GM18505 (cell line): Measurements from ENCODE around the gene CABP7.

Source experiments
- ATAC-seq: cut with Tn5 transposase; IDR thresholded peaks from one replicate; pipeline ENCODE4 v1.9.1; 2021; ENCODE audit not compliant: unreplicated experiment
- POLR2A ChIP-seq: IDR thresholded peaks from 4 replicates; pipeline ENCODE4 v1.6.1; 2011; ENCODE audit warnings: borderline replicate concordance; ENCODE audit not compliant: insufficient read depth, insufficient read length; ENCODE audit errors: extremely low read depth

The CABP7 gene

DNA sequence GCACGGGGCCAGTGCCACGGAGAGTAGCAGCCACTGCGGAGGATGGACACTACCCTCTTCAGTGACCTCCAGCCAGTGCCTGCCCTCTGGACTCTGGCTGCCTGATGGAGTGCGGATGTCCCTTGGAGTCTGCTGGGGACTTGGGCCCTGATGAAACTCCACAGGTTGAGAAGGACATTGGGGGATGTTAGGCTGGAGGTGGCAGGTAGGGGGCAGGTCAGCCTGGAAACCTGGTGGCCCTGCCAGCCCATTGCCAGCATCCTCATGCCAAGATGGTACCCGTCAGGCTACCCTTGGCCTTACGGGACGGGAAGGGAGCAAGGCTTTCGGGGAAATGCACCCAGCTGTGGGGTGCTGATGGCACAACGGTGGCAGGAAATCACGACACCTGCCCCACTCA lies 4.0 kb downstream of the CABP7 start:
- ATAC-seq = no peak
- no peak for TF ChIP-seq POLR2A

DNA sequence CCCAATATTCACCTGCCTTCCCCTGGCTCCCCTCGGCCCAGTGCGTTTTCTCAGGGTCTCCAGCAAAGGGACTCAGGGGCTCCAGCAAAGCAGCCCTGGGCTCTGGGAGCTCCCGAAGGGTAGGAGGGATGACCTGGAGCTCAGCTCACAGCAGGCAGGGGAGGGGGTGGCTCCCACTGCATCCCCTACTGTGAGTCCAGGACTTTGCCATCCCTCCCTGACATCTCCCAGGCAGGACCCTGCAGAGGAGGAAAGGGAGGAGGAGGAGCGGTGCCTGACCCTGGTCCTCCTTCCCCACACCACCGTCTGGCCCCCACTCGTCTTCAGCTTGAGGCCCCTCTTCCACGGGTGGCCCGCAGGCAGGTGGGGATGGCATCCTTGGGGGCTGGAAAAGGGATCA lies 5.0 kb downstream of the CABP7 start:
- ATAC-seq = no peak
- no peak for TF ChIP-seq POLR2A

DNA sequence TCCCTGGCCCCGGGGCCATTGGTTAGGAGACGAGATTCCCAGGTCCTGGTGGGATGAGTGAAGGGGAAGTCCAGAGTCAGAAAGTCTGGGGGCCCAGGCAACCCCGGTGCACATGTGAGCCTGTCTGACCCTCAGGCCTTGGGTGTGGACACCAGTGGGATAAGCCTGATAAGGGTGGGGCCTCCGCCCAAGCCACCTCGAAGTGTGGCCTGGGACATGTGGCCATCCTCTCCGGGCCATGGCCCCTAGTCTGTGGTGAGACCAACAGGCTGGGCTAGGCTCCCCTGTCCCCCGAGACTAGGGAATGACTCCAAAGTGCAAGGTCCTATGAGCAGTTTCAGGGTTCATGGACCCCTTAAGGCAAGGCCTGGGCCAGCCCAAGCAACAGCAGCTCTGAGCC lies 6.3 kb downstream of the CABP7 start:
- no peak for TF ChIP-seq POLR2A
- no peak for ATAC-seq

DNA sequence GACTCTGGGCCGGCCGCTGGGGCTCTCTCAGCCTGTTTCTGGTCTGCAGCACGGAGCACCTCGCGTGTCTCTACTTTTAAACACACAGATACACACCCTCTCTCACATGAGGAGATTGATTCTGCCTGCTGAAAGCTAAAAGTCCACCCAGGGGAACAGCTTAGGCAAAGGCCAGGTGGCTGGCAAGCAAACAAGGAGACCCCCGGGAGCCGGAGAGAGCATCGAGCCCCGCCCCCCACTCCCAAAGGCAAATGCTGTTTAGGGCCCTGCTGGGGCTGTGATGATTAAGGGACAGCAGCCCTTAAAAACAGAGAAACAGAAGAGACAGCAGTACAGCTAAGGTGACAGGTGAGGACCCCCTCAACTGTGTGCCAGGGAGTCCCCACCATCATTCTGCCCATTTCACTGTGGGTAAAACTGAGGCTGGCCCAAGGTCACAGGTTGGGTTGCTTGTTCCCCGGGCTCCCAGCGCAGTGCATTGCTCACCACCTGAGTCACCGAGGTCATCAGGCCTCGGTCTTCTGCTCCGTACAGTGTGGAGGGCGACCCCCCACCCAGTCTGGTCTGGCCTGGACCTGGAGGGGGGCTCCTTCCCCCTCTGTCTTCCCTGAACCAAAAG lies 6.8 kb downstream of the CABP7 start:
- ATAC-seq = no peak
- TF ChIP-seq POLR2A = no peak

DNA sequence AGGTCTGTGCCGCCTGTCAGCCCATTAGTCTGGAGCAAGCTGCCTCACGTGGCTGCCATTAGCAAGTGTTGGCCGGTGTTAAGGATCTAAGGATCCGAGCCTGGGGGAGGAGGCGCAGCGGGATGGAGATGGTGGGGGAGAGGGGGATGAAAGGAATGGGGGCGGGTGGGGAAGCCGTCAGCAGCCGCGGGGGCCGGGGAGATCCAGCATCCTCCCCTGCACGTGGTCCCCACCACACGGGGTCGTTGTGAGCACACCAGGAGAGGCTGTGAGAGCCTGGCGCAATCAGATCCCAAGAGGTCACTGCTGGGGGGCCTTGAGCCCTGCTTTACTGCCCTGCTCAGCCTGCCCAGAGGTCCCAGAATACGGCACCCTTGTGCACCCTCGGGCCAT lies 7.3 kb downstream of the CABP7 start:
- no peak for TF ChIP-seq POLR2A
- ATAC-seq = no peak

DNA sequence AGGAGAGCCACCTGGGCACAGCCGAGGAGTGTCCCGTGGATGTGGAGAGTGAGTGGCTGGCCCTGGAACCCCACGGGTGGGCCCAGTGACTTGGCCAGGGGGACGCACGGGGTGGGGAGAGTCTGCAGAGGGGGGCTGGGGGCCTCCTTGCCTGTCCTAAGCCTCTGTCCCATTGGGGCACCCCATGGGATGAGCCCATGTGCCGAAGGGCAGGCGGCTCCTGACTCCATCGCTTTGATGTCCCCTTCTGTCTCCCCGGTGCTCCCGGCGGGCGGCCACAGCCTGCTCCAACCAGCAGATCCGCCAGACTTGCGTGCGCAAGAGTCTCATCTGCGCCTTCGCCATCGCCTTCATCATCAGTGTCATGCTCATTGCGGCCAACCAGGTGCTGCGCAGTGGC lies 9.4 kb downstream of the CABP7 start:
- TF ChIP-seq POLR2A = no peak
- ATAC-seq = no peak

DNA sequence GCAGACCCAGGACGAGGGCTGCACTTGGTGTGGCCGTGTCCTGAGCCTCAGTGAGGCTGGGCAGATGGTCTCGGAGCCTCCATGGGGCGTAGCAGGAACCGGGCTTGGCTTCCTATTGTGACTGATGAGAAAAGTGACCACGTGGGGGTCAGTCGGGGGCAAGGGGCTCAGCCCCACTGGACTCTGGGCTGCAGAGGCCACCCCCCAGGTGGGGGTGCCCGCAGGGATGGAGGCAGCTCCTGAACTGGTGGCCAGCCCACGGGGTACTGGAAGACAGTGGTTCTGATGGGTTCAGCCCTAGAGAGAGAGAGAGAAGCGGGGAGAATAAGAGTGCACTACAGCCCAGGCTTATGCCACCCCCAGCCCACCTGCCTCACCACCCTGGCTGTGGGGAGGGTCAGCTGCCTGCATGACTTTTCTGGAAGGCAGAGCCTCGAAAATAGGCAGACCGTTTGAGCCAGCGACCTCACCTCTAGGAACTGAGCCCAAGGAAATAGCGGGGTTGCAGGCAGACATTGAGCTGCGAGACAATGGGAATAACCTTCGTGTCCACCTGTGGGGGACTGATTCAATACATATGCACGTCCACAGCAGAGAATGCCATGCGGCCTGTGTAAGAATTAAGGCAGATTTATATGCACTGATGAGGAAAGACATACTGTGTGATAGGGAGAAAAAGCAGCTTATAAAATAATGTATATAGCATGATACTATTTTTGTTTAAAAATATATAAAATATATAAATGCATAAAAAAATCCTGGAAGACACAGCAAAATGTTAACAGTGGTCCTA lies 11.5 kb downstream of the CABP7 start:
- no peak for ATAC-seq
- TF ChIP-seq POLR2A = no peak

DNA sequence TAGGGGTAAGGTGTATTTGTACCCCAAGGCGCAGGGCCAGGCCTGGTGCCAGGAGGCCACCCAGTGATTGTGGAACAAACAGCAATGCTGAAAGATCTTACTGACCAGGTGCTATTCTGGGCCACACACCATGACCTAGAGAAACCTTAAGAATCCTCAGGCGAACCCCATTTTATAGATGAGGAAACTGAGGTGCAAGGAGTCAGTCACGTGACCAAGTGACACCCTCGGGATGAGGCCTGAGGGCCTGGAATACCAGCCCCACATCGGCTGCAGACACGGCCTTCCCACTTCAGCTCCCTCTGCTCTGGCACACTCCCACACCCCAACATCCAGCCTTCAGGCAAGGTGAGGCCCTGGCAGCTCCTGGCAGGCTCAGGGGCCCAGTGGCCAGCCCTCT lies 13.1 kb downstream of the CABP7 start:
- TF ChIP-seq POLR2A = no peak
- no peak for ATAC-seq

DNA sequence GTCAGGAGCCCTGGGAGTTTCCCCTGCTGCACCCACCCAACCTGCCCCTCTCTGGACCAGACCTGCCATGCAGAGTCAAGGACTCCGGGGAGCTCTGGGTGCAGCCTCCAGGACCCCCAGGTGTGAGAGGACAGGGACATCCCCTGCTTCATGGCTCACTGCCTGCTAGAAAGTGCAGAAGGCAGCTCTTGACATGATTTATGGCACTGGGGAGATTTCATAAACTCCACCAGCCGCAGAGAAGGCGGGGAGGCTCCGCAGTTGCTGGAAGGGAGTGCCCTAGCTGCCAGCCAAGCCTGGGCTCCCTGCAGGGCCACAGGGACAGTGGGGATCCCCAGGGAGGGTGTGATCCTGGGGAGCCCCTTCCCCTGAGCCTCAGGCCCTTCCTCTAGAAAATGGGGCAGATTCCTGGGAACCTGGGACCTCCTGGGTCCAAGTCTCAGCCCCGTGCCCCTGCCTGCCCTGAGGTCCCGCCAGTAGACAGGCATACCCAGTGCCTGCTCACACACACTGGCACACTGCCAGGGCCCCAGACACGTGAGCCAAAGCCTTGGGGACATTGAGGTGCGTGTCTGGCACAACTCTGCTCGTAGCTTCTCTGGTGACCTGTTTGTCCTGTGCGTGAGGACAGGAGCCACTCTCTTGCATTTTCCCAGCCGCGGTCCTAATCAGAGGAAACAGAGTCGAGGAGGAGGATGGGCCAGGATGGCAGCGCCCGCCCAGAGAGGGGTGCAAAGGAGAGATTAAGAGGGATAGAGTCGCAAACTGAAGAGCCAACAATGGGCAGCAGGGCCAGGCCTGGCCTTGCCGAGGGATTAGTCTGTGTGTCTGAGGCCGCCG lies 13.8 kb downstream of the CABP7 start:
- ATAC-seq = no peak
- no peak for TF ChIP-seq POLR2A

DNA sequence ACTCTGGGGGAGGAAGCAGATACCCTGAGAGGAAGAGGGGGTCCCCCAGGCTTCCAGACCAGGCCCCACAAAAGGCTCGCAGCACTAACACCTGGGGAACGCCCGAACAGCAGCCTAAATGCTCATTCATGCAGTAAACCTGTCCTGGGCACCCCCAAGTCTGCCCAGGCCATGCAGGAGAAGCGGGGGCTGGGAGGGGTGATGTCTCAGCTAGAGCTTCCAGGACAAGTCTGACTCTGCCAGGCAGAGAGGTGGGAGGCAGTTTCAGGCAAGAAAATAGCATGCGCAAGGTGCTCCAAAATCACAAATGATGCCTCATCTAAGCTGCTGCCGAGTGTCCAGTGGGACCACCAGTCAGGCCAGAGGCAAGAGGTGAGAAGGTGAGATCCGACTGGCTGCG lies 14.6 kb downstream of the CABP7 start:
- no peak for TF ChIP-seq POLR2A
- ATAC-seq = no peak

DNA sequence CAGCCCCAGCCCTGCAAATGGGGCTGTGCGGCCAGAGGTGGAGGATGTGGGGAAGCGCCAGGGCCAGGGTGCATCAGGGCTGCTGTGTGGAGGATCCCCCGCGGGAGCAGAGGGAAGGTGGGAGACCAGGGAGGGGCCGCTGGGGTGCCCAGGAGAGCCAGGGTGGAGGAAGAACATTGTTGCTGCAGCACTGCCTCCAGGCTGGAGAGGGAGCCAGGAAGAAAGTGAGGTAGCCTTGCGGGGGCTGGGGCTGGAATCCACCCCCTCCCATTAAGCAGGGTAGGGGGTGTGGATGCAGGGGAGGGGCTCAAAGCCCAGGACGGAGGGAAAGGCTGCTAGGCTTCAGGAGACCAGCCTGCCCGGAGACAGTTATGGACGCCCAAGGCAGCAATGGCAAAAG lies 15.0 kb downstream of the CABP7 start:
- ATAC-seq = no peak
- no peak for TF ChIP-seq POLR2A

DNA sequence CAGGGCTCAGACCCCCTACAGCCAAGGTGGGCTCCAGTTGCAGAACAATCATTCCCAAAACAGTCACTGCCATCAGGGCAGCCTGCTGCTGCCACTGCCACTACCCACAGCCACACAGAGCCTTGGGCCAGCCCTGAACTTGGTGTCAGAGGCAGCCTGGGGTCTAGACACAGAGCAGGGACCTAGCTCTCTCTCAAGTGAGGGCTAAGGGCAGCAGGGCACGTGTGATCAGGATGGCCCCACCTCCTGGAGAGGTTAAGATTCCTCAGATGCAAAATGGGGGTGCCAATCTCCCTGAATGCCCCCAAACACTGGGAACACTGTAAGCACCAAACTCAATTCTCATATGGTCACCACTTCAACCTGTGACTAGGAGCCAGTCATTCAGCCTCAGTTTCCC lies 15.6 kb downstream of the CABP7 start:
- ATAC-seq = no peak
- no peak for TF ChIP-seq POLR2A

DNA sequence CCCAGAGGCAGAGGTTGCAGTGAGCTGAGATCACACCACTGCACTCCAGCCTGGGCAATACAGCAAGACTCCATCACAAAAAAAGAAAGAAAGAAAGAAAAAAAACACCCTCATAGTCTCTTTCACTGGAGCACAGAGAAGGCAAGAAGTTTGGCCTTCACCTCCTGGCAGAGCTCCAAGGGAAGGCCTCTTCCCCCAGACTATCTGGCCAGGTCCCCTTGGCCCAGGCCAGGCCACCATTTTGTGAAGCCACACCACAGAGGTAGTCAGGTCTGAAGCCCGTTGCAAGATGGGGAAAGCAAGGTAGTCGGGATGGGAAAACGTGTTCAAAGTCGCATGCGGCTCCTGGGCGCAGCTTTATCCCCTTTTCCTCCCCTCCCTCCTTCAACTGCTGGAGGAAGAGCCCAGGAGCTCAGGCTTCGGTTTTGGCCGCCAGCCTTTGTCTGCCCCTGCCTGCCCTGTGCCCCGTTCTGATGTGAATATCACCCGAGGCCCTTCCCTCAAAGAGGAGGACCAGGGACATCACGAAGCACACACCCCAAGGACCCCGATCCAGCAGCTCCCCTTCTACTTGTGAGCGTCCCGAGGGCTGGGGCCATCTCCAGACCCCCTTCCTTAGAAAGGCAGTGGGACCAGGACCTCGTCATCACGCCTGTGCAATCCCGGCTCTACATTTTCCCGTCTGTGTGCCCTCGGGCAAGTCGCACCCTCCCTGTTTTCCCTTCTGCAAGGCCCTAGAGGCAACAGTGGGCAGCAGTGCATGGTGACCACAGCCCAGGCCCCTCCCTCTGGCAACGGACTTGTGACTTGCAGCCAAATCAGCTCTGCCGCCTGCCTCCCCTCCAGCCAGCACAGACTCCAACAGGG lies 17.7 kb downstream of the CABP7 start:
- no peak for TF ChIP-seq POLR2A
- ATAC-seq = no peak

DNA sequence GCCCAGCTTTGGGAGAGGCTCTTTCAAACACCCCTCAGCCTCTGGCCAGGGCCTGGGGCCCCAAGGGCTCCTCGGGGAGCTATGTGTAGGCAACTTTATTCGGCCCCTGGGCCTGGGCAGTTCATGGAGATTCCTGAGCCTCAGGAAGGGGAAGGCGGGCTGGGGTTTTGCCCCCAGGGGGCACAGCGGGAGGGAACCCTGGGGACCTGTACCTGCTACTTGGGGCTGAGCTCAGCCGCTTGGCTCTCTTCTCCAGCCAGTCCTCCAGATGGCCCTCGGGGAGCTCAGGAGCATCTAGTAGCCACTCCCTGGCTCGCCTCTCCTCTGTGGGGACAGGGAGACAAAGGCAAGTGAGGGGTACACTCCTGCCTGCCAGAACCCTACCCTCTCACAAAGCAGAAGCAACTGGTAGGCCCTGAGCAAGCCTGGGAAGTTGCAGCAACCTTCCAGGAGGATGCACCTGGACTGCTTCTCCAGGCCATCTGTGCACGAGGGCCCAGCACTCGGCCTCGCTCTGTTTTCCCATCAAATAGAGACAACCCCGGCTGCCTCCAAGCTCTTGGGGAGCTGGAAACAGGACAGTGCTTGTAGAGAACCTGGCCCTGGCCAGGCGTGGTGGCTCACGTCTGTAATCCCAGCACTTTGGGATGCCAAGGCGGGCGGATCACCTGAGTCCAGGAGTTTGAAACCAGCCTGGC lies 18.5 kb downstream of the CABP7 start:
- no peak for ATAC-seq
- no peak for TF ChIP-seq POLR2A
